Myocyte (in vitro differentiated cells): ENCODE data around the gene NEXN. TPM values are rescaled to one million over a fixed set of nuclear protein-coding genes. Genes with fewer than 3 reads are reported as not detected.

Experiments
- DNase-seq: peaks from one replicate; pipeline ENCODE4 v3.0.0-alpha.2; 2012; ENCODE audit warnings: low read depth
- polyA plus RNA-seq: library from polyadenylated mRNA; unstranded; fragments of >200 nt; gene quantifications from one replicate; pipeline ENCODE4 v1.2.1, GENCODE V29; 2012; ENCODE audit warnings: missing spikeins
- total RNA-seq: library from RNA; depleted of rRNA; stranded (reverse); fragments of >200 nt; gene quantifications from 2 replicates; pipeline ENCODE4 v1.2.3, GENCODE V29; 2014

NEXN gene
- 100 and 144 TPM in 2 replicates for total RNA-seq
- polyA plus RNA-seq: 76.9 TPM

GRCh38 chr1:77888081-77888780 is at the start of gene NEXN:
TSS of gene NEXN (plus strand) at chr1:77888624. CDS start at chr1:77916107, 27,483 bp downstream.
- DNase-seq: peak; percentile 96

- no peak for DNase-seq
Measured at GRCh38 chr1:77841574-77841973, 46.9 kb upstream of the NEXN start.

GRCh38 chr1:77845951-77846350 is 42.5 kb upstream of the NEXN start:
- DNase-seq: no peak

GRCh38 chr1:77846966-77847365 is 41.5 kb upstream of the NEXN start:
- no peak for DNase-seq

- no peak for DNase-seq
Measured at GRCh38 chr1:77847621-77848080, 40.8 kb upstream of the NEXN start.

- DNase-seq: no peak
Measured at GRCh38 chr1:77850082-77850481, 38.3 kb upstream of the NEXN start.

- DNase-seq: no peak
Measured at GRCh38 chr1:77857552-77857951, 30.9 kb upstream of the NEXN start.

- DNase-seq: no peak
Measured at GRCh38 chr1:77858725-77859124, 29.7 kb upstream of the NEXN start.

- no peak for DNase-seq
Measured at GRCh38 chr1:77859248-77859647, 29.2 kb upstream of the NEXN start.

GRCh38 chr1:77866296-77866695 is 22.1 kb upstream of the NEXN start:
- peak; percentile 13 for DNase-seq

- no peak for DNase-seq
Measured at GRCh38 chr1:77872645-77873044, 15.8 kb upstream of the NEXN start.

- no peak for DNase-seq
Measured at GRCh38 chr1:77873461-77873860, 15.0 kb upstream of the NEXN start.

GRCh38 chr1:77874804-77875445 is 13.5 kb upstream of the NEXN start:
- DNase-seq: no peak

- DNase-seq: no peak
Measured at GRCh38 chr1:77876884-77877283, 11.5 kb upstream of the NEXN start.

GRCh38 chr1:77881061-77881460 is 7.4 kb upstream of the NEXN start:
- no peak for DNase-seq

GRCh38 chr1:77882411-77882810 is 6.0 kb upstream of the NEXN start:
- DNase-seq: no peak

GRCh38 chr1:77888781-77889642 is 588 bp downstream of the NEXN start:
- peak; percentile 53 for DNase-seq

GRCh38 chr1:77889671-77890070 is 1.2 kb downstream of the NEXN start:
- peak; percentile 77 for DNase-seq

GRCh38 chr1:77891200-77891599 is 2.8 kb downstream of the NEXN start:
- DNase-seq: no peak

GRCh38 chr1:77899647-77900320 is 11.4 kb downstream of the NEXN start:
- no peak for DNase-seq

GRCh38 chr1:77900687-77901293 is 12.4 kb downstream of the NEXN start:
- peak; percentile 49 for DNase-seq
